Breast epithelium (tissue), 3 donors: ENCODE measurements around the gene GPC6.

Source experiments
- POLR2A ChIP-seq: fragments of 450-650 bp; IDR thresholded peaks from one replicate; pipeline ENCODE4 v1.6.1; 2016; ENCODE audit warnings: antibody characterized with exemption, mild to moderate bottlenecking, moderate library complexity
- POLR2AphosphoS5 ChIP-seq, 3 donors: sonication (generic); formaldehyde crosslinking; IDR thresholded peaks; one replicate each; pipeline ENCODE4 v1.6.1; 2017; ENCODE audit warnings: antibody characterized with exemption in 3 of 3
- TF ChIP-seq, protein P1 (sequence below), 3 donors: fragments of 450-650 bp; IDR thresholded peaks; one replicate each; pipeline ENCODE4 v1.5.1; 2016 to 2017; ENCODE audit warnings: antibody characterized with exemption in 3 of 3, mild to moderate bottlenecking in 3 of 3, moderate library complexity in 3 of 3

DNA sequence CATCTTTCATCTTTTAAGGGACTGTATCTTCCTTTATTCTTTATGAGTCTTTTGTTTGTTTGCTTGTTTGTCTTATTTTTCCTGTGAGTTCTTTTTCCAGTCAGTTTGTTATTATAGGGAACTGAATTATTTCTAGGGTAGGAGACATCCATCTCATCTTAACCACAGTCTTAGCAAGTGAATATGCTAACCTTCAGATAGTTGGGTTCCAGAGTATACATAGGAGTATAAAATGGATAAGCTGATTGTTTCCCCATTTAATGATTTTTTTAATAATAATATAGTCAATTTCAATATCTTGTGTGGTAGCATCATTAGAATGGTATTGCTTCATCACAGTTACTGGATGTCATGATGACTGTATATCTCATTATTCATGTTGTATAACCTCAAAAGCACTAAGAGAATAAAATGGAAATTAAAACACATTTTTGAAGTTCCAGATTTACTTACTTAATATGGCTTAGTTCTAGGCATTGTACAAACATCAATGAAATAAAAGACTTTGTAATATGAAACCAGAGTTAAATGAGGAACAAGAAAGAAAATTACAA lies 33.0 kb downstream of the GPC6 start:
- TF ChIP-seq POLR2A (no peak), POLR2AphosphoS5 (IDR thresholded peaks at IDR 0.05) (no peak)
- TF ChIP-seq, protein P1, sequence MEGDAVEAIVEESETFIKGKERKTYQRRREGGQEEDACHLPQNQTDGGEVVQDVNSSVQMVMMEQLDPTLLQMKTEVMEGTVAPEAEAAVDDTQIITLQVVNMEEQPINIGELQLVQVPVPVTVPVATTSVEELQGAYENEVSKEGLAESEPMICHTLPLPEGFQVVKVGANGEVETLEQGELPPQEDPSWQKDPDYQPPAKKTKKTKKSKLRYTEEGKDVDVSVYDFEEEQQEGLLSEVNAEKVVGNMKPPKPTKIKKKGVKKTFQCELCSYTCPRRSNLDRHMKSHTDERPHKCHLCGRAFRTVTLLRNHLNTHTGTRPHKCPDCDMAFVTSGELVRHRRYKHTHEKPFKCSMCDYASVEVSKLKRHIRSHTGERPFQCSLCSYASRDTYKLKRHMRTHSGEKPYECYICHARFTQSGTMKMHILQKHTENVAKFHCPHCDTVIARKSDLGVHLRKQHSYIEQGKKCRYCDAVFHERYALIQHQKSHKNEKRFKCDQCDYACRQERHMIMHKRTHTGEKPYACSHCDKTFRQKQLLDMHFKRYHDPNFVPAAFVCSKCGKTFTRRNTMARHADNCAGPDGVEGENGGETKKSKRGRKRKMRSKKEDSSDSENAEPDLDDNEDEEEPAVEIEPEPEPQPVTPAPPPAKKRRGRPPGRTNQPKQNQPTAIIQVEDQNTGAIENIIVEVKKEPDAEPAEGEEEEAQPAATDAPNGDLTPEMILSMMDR (IDR thresholded peaks at IDR 0.05), result no peak
